Bronchial epithelial cell (primary cell): ENCODE measurements around the gene L2HGDH. TPM values are rescaled to one million over a fixed set of nuclear protein-coding genes. Genes with fewer than 3 reads are reported as not detected.

Experiments used
- DNase-seq: peaks from one replicate; pipeline ENCODE4 v3.0.0-alpha.2; 2010; ENCODE audit warnings: low read depth
- FAIRE-seq: peaks from 2 replicates; lab custom pipeline; 2011; peaks lifted over from hg19 to GRCh38; lab: Jason Lieb, UNC
- H3K27me3 ChIP-seq: 2 replicates; pipeline ENCODE4 v1.5.1; 2011; ENCODE audit warnings: low read length; ENCODE audit not compliant: control insufficient read depth, insufficient read depth
- H3K36me3 ChIP-seq: 2 replicates; pipeline ENCODE4 v1.5.1; 2011; ENCODE audit warnings: low read length; ENCODE audit not compliant: control insufficient read depth, insufficient read depth
- H3K4me3 ChIP-seq: 2 replicates; pipeline ENCODE4 v1.5.1; 2011; ENCODE audit warnings: mild to moderate bottlenecking, low read depth, low read length, control low read depth
- total RNA-seq: library from RNA; depleted of rRNA; stranded (reverse); fragments of >200 nt; gene quantifications from 2 replicates; pipeline ENCODE4 v1.2.1, GENCODE V29; 2014
- TF ChIP-seq, protein P1 (sequence below): IDR thresholded peaks from 2 replicates; pipeline ENCODE4 v1.5.1; 2011; ENCODE audit warnings: mild to moderate bottlenecking, moderate library complexity, low read length, control low read depth, inconsistent platforms; ENCODE audit not compliant: insufficient read depth, severe bottlenecking

L2HGDH gene
- total RNA-seq, 1 donor from 2014 or later: 6.6 TPM

DNA sequence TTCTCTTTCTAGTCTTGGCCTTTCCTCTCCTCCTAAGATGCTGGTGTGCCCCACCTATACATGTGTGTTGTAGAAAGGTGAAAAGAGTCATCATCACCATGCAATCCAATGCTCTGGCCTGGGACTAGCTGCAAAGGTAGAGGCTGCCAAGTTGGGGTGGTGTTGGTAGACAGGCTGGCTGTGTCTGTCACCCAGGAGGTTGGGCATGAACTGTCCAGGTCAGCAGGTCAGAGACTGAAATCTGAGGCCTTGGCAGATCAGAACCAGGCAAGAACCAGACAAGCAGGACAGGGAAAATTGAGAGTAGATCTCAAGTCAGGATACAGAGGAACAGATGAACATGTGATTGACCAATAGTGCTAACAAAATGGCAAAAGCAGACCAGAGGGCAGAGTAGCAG lies 26.2 kb downstream of the L2HGDH start:
- H3K4me3 ChIP-seq: no peak overlapping the region
- TF ChIP-seq, protein P1, sequence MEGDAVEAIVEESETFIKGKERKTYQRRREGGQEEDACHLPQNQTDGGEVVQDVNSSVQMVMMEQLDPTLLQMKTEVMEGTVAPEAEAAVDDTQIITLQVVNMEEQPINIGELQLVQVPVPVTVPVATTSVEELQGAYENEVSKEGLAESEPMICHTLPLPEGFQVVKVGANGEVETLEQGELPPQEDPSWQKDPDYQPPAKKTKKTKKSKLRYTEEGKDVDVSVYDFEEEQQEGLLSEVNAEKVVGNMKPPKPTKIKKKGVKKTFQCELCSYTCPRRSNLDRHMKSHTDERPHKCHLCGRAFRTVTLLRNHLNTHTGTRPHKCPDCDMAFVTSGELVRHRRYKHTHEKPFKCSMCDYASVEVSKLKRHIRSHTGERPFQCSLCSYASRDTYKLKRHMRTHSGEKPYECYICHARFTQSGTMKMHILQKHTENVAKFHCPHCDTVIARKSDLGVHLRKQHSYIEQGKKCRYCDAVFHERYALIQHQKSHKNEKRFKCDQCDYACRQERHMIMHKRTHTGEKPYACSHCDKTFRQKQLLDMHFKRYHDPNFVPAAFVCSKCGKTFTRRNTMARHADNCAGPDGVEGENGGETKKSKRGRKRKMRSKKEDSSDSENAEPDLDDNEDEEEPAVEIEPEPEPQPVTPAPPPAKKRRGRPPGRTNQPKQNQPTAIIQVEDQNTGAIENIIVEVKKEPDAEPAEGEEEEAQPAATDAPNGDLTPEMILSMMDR: no peak
- DNase-seq (no peak), FAIRE-seq (peak; percentile 75)
- no peaks in the 10 kb centered on the region for H3K36me3 ChIP-seq
- H3K27me3 ChIP-seq: no peaks in the 10 kb centered on the region

DNA sequence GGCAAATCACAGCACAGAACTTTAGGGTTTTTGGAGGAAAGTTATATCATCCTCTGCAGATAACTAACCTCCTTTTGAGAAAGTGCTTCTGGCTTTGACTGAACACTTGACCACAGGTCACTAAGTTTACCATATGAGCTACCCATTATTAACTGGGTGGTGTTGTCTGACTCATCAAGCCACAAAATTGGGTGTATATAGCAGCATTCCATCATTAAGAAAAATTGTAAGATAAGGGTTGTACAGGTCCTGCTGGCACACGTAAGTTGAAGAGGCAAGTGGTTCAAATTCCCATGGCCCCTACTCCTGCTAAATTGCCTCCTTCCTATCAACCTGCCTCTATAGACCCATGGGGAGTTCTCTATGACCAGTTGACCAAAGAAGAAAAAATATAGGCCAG lies 39.5 kb downstream of the L2HGDH start:
- peak; percentile 5 for DNase-seq
- H3K36me3 ChIP-seq: no peaks in the 10 kb centered on the region
- TF ChIP-seq, protein P1: no peak
- H3K27me3 ChIP-seq: no peaks in the 10 kb centered on the region
- FAIRE-seq: no peak
- H3K4me3 ChIP-seq: no peak overlapping the region

DNA sequence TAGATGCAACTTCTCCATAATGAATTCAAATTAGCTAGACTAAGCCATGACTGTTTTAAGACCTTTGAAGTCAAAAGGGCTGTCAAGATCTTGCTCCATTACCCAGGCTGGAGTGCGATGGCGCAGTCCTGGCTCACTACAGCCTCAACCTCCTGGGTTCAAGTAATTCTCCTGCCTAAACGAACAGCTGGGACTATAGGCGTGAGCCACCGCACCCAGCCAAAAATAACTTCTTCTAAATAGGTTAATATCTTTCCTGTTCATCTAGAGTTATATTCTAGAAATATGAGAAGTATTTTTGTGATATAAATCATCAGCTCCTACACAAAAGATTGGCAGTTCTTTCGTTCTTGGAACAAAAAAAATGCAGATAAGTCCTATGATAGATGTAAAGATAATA lies 41.1 kb downstream of the L2HGDH start:
- no peaks in the 10 kb centered on the region for H3K36me3 ChIP-seq
- FAIRE-seq (no peak), DNase-seq (no peak)
- TF ChIP-seq, protein P1: no peak
- no peak overlapping the region for H3K4me3 ChIP-seq
- H3K27me3 ChIP-seq: no peaks in the 10 kb centered on the region

DNA sequence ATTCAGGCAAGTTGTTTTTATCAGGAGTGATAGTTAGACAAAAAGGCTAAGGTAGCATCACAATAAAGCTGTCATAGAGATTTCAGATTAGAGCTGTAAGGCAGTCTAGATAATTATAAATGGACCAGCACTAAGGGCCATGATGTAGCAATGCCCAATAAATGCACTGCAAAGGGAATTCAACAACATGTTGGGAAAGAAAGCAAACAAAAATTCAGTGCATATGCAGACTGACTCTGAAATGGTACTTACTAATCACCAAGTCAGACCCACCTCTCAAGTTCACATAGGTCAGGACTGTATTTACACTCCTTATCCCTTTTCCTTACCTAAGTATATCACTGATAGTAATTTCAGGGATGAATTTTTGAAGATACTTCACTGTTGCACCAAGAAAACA lies 47.0 kb downstream of the L2HGDH start:
- DNase-seq (no peak), FAIRE-seq (no peak)
- Histone ChIP-seq H3K4me3 (no peak overlapping the region), H3K36me3 (no peaks in the 10 kb centered on the region), H3K27me3 (no peaks in the 10 kb centered on the region)
- TF ChIP-seq, protein P1: no peak

DNA sequence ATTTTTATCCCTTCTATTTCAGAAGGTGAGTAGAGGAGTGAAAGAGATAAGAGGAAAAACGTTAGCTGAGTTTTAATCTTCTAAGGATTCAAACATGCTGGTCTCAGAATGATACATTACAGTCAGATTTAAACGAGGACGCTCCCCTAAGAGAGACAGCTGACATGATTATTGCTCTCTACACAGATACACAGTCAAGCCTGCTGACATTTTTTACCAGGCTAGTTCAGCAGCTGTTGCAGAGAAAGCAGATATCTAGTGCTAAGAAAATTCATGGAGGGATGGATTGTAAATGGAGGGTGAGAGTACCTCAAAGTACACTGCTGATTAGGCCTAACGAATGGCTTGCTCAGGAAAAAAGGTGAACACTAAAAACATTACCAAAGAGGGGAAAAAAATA lies 48.7 kb downstream of the L2HGDH start:
- H3K4me3 ChIP-seq: no peak overlapping the region
- H3K36me3 ChIP-seq: no peaks in the 10 kb centered on the region
- FAIRE-seq (no peak), DNase-seq (no peak)
- TF ChIP-seq, protein P1: no peak
- no peaks in the 10 kb centered on the region for H3K27me3 ChIP-seq

DNA sequence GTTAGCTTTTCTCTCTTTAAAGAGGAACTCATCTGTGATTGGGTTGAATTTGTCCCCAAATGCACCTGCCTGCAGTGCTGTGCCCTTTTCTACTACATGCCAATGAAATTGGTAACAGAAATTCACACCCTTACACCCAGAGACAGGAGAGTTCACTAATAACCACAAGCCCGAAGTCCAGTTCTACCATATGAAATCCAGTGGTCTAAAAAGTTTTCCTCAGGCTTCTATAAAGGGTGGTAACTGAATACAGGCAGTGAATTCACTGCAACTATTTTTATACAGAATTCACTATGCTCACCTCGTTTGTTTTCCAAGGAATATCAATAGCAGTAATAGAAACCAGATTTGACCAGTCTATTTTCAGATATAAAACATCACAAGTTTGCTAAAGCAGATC lies 49.2 kb downstream of the L2HGDH start:
- H3K36me3 ChIP-seq: no peaks in the 10 kb centered on the region
- DNase-seq (no peak), FAIRE-seq (no peak)
- no peaks in the 10 kb centered on the region for H3K27me3 ChIP-seq
- H3K4me3 ChIP-seq: no peak overlapping the region
- TF ChIP-seq, protein P1: no peak
